ENCODE data around the gene AK5.
A peak's percentile ranks its signal among the peaks of the same experiment; 100 is the strongest.

Gene AK5

DNA sequence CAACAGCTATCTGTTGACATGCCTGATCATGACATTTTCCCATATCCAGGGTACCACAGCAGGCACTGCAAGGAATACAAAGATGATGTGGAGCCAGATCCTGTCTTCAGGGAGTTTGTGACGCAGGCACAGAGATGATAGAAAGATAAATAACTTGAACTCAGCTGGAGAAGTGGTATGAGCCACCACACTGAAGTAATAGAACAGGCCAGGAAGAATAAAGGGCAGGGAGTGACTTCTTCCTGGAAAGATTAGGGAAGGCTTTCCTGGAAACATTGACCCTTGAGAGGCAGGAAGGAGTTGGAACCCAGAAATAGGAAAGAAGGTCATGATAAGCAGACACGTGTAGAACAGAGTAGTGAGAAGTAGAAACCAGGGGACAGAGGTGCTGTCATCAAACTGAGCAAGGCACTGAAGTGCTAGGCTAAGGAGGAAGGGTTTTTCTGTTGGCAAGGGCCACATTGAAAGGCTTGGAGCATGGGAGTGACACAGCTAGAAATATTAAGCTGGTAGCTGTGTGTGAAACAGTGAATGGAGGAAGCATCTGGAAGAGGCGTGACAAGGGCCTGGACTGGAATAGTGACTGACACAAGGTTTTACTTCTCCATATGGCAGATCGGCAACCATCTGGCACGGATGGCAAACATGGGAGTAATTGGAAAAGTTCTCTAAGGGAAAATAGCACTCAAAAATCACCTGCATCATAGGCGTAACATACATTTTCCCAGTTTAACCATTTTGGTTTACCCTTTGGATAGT lies 68.4 kb downstream of the AK5 start:
- DNase-seq (ENCODE audit: low read depth) = no peak

DNA sequence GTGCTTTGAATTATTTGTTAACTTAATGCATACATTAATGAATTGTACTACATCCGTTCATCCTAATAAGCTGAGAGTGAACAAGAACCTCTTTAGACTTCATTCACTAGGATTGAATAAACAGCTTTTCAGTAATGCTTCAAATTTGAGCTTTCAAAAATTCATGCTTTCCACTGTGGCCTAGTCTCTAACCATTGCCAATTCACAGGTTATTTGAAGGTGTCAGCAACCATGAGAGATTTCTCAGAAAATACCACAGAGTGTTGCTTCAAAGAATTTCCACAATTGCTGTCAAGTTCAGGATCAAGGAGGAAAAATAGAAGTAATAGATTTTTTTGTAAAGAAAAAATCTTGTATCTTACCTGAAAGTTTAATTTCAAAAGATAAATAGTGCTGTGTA lies 72.7 kb downstream of the AK5 start:
- no peak for DNase-seq (ENCODE audit: low read depth)

GRCh38 chr1:77355010-77355409 lies 73.2 kb downstream of the AK5 start:
- DNase-seq (ENCODE audit: low read depth) = no peak

DNA sequence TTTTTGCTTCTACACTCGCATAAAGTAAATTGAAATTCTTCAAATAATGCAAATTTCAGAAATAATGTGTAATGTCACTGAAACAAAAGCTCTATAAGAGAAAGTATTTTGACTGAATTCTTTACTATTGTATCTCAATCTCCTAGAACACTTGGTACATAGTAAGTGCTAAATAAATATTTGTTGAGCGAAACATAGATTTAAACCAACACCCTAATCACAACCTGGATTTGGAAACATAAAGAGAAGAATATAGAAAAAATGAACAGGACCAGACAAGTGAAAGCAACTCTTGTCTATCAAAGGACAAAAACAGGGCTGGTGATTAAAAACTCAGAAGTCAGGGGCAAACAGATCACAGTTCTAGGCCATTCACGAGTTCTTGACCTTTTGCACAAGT lies 74.3 kb downstream of the AK5 start:
- DNase-seq (ENCODE audit: low read depth) = no peak

GRCh38 chr1:77360256-77360655 lies 78.4 kb downstream of the AK5 start:
- DNase-seq (ENCODE audit: low read depth) = no peak

DNA sequence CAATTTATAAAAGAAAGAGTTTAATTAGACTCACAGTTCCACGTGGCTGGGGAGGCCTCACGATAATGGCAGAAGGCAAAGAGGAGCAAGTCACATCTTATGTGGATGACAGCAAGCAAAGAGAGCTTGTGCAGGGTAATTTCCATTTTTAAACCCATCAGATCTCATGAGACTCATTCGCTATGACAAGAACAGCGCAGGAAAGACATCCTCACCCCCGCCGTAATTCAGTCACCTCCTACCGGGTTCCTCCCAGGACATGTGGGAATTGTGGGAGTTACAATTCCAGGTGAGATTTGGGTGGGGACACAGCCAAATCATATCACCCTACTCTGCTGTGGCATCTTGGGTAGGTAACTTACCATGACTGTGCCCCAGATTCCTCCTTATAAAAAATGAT lies 79.8 kb downstream of the AK5 start:
- no peak for DNase-seq (ENCODE audit: low read depth)

- peak; percentile 23 for DNase-seq (ENCODE audit: low read depth)
Measured at GRCh38 chr1:77370161-77370560, 88.3 kb downstream of the AK5 start.

GRCh38 chr1:77370583-77371306 lies 88.9 kb downstream of the AK5 start:
- peak; percentile 98 for DNase-seq (ENCODE audit: low read depth)

DNA sequence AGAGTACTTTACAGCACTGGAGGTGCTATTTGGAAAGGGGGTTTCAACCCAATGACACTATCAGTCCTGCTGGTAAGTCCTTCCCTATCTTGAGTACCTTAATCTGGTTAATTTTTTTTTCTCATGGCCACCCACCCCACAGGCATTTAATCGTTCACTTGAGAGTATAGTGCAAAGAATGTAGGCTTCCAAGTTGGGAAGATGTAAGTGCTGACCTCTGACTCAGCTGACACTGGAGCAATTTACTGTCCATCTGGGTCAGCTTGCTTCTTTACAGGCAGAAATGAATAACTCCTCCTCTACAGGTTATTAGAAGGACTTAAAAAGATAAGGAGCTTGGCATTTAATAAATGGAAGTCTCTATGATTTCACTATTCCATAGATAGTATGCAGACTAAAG lies 89.6 kb downstream of the AK5 start:
- DNase-seq (ENCODE audit: low read depth) = no peak

DNA sequence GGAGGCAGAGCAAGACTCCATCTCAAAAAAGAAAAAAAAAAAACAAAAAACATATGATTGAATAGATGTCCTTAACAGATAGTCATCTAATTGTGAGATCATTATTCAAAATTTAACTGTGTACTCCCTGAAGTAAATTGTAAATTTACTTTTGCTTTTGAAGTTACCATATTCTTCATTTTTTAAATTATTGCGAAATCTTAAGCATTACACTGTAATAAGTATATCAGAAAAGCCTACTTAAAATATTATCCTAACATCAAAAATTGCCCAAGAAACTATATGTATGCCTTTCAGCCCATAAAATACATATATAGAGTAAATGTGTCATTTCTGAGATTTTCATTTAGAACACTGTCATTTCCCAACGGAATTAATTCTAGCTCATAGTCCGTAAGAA lies 91.9 kb downstream of the AK5 start:
- no peak for DNase-seq (ENCODE audit: low read depth)

DNA sequence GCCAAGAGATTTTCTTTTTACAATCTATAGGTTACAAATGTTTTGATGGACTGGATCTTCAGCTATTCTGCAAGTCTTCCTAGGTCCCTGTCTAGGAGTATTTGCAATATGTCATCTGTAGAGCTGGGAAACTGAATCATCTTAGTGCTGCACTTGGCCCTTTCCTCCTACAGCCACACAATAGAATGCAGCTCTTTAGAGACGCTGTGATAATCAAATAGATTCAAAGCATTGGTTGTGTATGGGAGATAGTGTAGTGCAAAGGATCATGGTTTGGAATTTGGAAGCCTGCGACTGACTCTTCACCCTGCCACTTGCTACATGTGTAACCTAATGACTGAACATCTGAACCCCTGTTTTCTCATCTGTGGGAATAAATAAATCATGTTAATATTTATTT lies 93.7 kb downstream of the AK5 start:
- no peak for DNase-seq (ENCODE audit: low read depth)

GRCh38 chr1:77375990-77376389 lies 94.2 kb downstream of the AK5 start:
- DNase-seq (ENCODE audit: low read depth) = no peak

- DNase-seq (ENCODE audit: low read depth) = no peak
Measured at GRCh38 chr1:77378723-77379535, 97.1 kb downstream of the AK5 start.

- no peak for DNase-seq (ENCODE audit: low read depth)
Measured at GRCh38 chr1:77382366-77382765, 100.5 kb downstream of the AK5 start.

DNA sequence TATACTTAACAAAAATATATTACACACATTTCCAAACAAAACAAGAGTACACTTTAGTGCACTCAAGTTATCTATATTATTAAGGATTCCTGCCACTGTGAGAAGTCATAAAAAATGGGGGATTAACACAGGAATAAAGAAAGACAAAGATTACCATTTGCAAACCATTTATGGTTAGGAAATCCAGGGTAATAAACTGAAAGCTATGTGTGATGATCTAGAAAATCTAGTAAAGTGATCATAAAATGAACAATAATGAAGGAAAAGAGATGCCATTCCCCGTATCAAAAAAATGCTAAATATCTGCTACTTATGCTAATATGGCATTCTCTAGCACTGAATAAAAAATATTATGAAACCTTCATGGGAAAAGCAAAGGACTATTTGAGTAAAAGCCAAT lies 101.4 kb downstream of the AK5 start:
- no peak for DNase-seq (ENCODE audit: low read depth)

- DNase-seq (ENCODE audit: low read depth) = no peak
Measured at GRCh38 chr1:77385551-77385950, 103.7 kb downstream of the AK5 start.

GRCh38 chr1:77386276-77386675 lies 104.5 kb downstream of the AK5 start:
- no peak for DNase-seq (ENCODE audit: low read depth)

DNA sequence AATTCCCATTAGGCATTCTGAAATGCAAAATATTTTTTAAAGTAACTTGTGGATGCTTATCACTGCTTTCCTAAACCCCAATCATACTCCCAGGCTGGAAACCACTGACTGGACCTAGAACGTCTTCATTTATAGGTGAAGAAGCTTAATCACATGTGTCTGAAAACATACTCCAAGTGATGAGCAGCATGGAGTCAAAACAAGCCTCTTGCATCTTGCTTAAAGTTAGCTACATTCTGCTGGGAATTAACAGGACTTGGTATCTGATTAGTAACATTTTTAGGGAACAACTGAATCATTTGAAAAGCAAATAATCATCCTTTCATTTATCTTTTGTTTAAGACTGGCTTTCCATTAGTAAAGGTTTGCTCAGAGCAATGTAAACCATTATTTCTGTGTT lies 105.7 kb downstream of the AK5 start:
- no peak for DNase-seq (ENCODE audit: low read depth)

DNA sequence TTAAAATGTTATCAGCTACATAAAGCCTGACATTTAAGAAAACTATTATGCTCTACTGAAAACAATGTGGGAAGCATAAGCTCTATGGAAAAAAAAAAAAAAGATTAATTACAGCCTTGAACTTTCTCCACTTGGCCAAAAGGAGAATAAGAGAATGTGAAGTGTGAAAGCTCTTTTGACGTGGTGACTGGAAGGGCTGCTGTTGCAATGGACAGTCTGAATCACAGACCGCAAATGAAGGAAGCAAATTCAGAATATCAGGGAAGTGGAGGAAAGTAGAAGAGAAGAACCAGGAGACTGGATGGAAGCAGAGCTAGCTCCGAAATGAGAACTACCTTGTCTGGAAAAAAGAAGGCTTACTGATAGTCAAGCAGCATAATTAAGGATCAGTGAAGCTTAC lies 106.8 kb downstream of the AK5 start:
- no peak for DNase-seq (ENCODE audit: low read depth)

- no peak for DNase-seq (ENCODE audit: low read depth)
Measured at GRCh38 chr1:77392486-77392885, 110.7 kb downstream of the AK5 start.

- DNase-seq (ENCODE audit: low read depth) = peak; percentile 55
Measured at GRCh38 chr1:77394166-77394565, 112.3 kb downstream of the AK5 start.

- DNase-seq (ENCODE audit: low read depth) = no peak
Measured at GRCh38 chr1:77395051-77395450, 113.2 kb downstream of the AK5 start.

DNA sequence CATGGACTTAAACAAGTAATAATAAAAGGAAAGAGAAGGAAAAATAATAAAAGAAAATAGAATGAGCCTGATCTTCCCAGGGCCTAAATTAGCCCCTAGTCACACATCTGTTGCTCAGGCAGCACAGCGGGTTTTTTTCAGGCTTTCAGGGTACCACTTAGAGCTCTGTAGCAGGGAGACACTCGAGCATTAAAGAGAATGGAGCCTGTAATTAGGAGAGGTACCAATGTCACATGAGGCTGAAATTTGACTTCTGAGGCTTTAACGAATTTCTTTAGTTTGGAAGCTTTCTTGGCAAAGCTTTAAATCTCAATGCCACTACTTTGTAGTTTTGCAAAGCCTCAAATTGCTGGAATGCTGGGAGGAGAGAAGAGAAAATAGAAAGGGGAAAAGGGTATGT lies 116.3 kb downstream of the AK5 start:
- DNase-seq (ENCODE audit: low read depth) = no peak
